ENCODE measurements around the gene ALPP. TPM values are rescaled to one million over a fixed set of nuclear protein-coding genes. Genes with fewer than 3 reads are reported as not detected.
"Not testable (repeated sequence)": the region's sequence is repeated elsewhere in the genome, so short reads cannot be mapped to it uniquely, and the experiment has no call there.

Gene ALPP
- total RNA-seq, 1 donor from 2014 or later: not detected

DNA sequence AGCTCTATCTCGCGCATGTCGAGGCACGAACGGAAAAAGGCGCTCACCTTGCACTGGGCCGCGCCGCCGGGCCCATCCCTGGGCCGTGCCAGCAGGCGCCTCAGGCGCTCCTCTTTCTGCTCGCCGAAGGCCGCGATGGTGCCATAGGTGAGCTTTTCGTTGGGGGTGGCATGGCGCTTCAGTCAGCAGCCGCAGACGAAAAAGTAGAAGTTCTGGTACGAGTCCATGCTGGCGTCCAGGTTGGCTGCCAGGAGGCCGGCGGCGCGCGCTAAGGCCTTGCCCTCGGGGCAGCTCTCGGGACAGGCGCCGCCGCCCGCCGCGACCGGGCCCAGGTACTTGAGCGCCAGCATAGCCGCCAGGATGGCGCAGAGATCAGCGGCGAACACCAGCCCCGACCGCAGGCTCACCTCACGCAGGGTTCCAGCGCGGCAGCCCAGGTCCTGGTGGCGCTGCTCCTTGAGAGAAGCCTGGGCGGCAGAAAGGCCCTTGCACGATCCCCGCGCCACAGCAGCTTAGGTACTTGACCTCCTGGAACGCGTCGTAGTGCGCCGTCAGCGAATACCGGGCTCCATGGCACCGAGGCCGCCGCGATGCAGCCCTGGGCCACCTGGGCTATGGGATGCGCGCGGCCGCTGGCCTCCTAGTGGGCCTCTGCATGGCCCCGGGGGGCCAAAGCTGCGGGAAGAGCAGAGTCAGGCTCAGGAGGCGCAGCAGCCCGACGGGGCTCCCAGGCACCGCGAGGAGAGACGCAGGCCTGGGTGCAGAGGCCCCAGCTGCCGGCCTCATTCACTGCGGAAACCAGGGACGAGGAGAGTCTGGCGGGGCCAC is 40.9 kb downstream of the ALPP start:
- H3K27ac Mint-ChIP-seq: no peak overlapping the region
- H3K4me3 Mint-ChIP-seq (ENCODE audit: low read depth): peak overlapping the region; percentile 64
- peaks cover 81% of the 10 kb centered on the region for H3K27me3 Mint-ChIP-seq

GRCh38 chr2:232420073-232420454 is 41.5 kb downstream of the ALPP start:
- H3K4me1 Mint-ChIP-seq (ENCODE audit: low read depth): peaks cover 5% of the 10 kb centered on the region
- H3K27me3 Mint-ChIP-seq: peaks cover 82% of the 10 kb centered on the region
- DNase-seq (ENCODE audit: low spot score, unreplicated experiment): no peak
- no peak overlapping the region for H3K27ac Mint-ChIP-seq
- no peak for TF ChIP-seq CTCF (IDR thresholded peaks at IDR 0.05; ENCODE audit: unreplicated experiment)
- peaks cover 9% of the 10 kb centered on the region for H3K9me3 Mint-ChIP-seq (ENCODE audit: low read depth)
- peaks cover 5% of the 10 kb centered on the region for H3K36me3 Mint-ChIP-seq (ENCODE audit: insufficient read depth)
- peak overlapping the region; percentile 64 for H3K4me3 Mint-ChIP-seq (ENCODE audit: low read depth)

More for the DNA sequence above, 40.9 kb downstream of the ALPP start:
- Mint-ChIP-seq H3K36me3 (ENCODE audit: insufficient read depth) (peaks cover 5% of the 10 kb centered on the region), H3K9me3 (ENCODE audit: low read depth) (peaks cover 9% of the 10 kb centered on the region), H3K4me1 (ENCODE audit: low read depth) (peaks cover 5% of the 10 kb centered on the region)
- no peak for DNase-seq (ENCODE audit: low spot score, unreplicated experiment)
- no peak for TF ChIP-seq CTCF (IDR thresholded peaks at IDR 0.05; ENCODE audit: unreplicated experiment)

DNA sequence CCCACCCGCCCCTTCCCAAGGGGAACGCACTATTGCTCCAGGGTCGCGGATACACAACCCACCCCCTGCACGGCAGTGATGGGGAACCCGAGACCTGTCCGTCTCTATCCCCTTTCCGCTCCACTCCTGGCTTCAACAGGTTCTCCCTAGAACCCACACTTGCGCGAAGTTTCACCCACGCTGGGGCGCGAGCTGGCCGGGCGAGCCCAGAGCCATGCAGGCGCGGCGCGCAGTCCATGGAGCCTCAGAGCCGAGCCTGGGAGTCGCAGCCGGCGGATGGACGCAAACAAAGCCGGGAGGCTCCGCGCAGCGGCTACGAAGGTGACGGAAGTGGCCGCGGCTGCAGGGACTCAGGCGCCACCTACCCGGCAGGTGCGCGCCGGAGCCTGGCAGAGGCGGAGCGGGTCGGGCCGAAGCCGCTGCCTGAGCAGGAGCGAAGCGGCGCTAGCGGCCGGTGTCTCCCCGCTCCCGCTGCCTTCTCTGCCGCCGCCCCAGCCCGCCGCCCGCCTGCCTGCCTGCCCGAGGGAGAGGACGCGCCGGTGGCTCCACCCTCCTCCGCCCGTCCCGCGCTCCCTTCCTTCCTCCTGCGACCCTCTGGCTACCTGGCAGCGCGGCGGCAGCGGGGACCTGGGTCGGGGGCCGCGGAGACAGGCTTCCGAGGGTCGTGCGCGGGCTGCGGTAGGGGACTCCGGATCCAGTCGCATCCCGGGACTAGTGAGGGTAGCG is 42.1 kb downstream of the ALPP start:
- TF ChIP-seq CTCF (IDR thresholded peaks at IDR 0.05; ENCODE audit: unreplicated experiment): peak; percentile 14
- Mint-ChIP-seq H3K27ac (no peak overlapping the region), H3K9me3 (ENCODE audit: low read depth) (peaks cover 9% of the 10 kb centered on the region), H3K4me1 (ENCODE audit: low read depth) (peaks cover 5% of the 10 kb centered on the region), H3K27me3 (peaks cover 83% of the 10 kb centered on the region), H3K4me3 (ENCODE audit: low read depth) (peak overlapping the region; percentile 64), H3K36me3 (ENCODE audit: insufficient read depth) (peaks cover 5% of the 10 kb centered on the region)
- peak; percentile 53 for DNase-seq (ENCODE audit: low spot score, unreplicated experiment)

- Mint-ChIP-seq H3K36me3 (ENCODE audit: insufficient read depth) (peaks cover 5% of the 10 kb centered on the region), H3K4me3 (ENCODE audit: low read depth) (peak overlapping the region; percentile 49), H3K27me3 (peaks cover 81% of the 10 kb centered on the region), H3K9me3 (ENCODE audit: low read depth) (peaks cover 9% of the 10 kb centered on the region), H3K27ac (no peak overlapping the region), H3K4me1 (ENCODE audit: low read depth) (peaks cover 5% of the 10 kb centered on the region)
- no peak for TF ChIP-seq CTCF (IDR thresholded peaks at IDR 0.05; ENCODE audit: unreplicated experiment)
- DNase-seq (ENCODE audit: low spot score, unreplicated experiment): peak; percentile 31
Measured at GRCh38 chr2:232421189-232421785, 42.7 kb downstream of the ALPP start.

DNA sequence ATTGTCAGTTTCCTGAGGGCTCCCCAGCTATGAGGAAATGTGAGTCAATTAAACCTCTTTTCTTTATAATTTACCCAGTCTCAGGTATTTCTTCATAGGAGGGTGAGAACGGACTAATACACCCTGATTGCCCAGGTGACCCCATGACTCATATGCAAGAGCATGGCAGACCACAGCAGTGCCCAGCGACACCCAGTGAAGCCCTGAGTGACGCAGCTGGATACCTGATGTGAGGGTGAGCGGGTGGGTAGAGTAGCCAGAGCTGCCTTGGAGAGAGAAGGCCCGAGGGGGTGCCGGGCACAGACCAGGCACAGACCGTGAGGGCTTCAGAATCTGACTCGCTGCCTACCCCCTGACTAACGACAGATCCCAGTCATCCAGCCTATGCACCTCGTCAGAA is 43.5 kb downstream of the ALPP start:
- peaks cover 5% of the 10 kb centered on the region for H3K36me3 Mint-ChIP-seq (ENCODE audit: insufficient read depth)
- DNase-seq (ENCODE audit: low spot score, unreplicated experiment): no peak
- H3K9me3 Mint-ChIP-seq (ENCODE audit: low read depth): peaks cover 9% of the 10 kb centered on the region
- no peak overlapping the region for H3K27ac Mint-ChIP-seq
- H3K4me3 Mint-ChIP-seq (ENCODE audit: low read depth): peak overlapping the region; percentile 48
- no peak for TF ChIP-seq CTCF (IDR thresholded peaks at IDR 0.05; ENCODE audit: unreplicated experiment)
- H3K4me1 Mint-ChIP-seq (ENCODE audit: low read depth): peaks cover 5% of the 10 kb centered on the region
- H3K27me3 Mint-ChIP-seq: peaks cover 76% of the 10 kb centered on the region

DNA sequence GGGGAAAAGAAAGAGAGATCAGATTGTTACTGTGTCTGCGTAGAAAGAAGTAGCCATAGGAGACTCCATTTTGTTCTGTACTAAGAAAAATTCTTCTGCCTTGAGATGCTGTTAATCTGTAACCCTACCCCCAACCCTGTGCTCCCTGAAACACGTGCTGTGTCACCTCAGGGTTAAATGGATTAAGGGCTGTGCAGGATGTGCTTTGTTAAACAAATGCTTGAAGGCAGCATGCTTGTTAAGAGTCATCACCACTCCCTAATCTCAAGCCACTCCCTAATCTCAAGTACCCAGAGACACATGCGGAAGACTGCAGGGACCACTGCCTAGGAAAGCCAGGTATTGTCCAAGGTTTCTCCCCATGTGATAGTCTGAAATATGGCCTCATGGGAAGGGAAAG is 44.4 kb downstream of the ALPP start:
- H3K27ac Mint-ChIP-seq; DNase-seq (ENCODE audit: low spot score, unreplicated experiment); H3K4me1 Mint-ChIP-seq (ENCODE audit: low read depth); H3K4me3 Mint-ChIP-seq (ENCODE audit: low read depth); H3K9me3 Mint-ChIP-seq (ENCODE audit: low read depth); H3K36me3 Mint-ChIP-seq (ENCODE audit: insufficient read depth): not testable (repeated sequence)
- H3K27me3 Mint-ChIP-seq: peaks cover 67% of the 10 kb centered on the region

GRCh38 chr2:232423407-232423806 is 44.9 kb downstream of the ALPP start:
- H3K4me3 Mint-ChIP-seq (ENCODE audit: low read depth); H3K4me1 Mint-ChIP-seq (ENCODE audit: low read depth); DNase-seq (ENCODE audit: low spot score, unreplicated experiment); H3K36me3 Mint-ChIP-seq (ENCODE audit: insufficient read depth); H3K27ac Mint-ChIP-seq; H3K9me3 Mint-ChIP-seq (ENCODE audit: low read depth): not testable (repeated sequence)
- peaks cover 63% of the 10 kb centered on the region for H3K27me3 Mint-ChIP-seq
